ENCODE results near the gene OR52B6. TPM values are rescaled to one million over a fixed set of nuclear protein-coding genes. Genes with fewer than 3 reads are reported as not detected.

OR52B6 gene
- total RNA-seq, 2 experiments from 2014 or later: not detected

DNA sequence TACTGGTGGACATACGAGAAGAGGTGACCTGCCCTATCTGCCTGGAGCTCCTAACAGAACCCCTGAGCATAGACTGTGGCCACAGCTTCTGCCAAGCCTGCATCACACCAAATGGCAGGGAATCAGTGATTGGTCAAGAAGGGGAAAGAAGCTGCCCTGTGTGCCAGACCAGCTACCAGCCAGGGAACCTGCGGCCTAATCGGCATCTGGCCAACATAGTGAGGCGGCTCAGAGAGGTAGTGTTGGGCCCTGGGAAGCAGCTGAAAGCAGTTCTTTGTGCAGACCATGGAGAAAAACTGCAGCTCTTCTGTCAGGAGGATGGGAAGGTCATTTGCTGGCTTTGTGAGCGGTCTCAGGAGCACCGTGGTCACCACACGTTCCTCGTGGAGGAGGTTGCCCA lies 22.6 kb downstream of the OR52B6 start:
- CTCF ChIA-PET (ENCODE audit: unreplicated experiment): no interaction called here
- Histone ChIP-seq H4K20me1 (ENCODE audit: insufficient read depth, low read length) (no peaks in the 10 kb centered on the region), H3K79me2 (ENCODE audit: insufficient read depth, low read depth, low read length) (no peaks in the 10 kb centered on the region), H3K36me3 (ENCODE audit: insufficient read depth, low read length) (no peaks in the 10 kb centered on the region), H3K9me3 (ENCODE audit: low read length) (no peaks in the 10 kb centered on the region), H3K4me3 (ENCODE audit: low read depth, low read length, poor library complexity, severe bottlenecking) (no peak overlapping the region), H3K4me2 (ENCODE audit: low read length) (no peak overlapping the region), H3K27ac (ENCODE audit: low read depth, low read length, poor library complexity, severe bottlenecking) (no peak overlapping the region), H2AFZ (ENCODE audit: low read length) (no peak overlapping the region), H3K9me2 (ENCODE audit: insufficient read depth, low read length) (no peaks in the 10 kb centered on the region), H3K4me1 (ENCODE audit: insufficient read depth, low read length, poor library complexity, severe bottlenecking) (no peaks in the 10 kb centered on the region)
- intact Hi-C loops (cut with micrococcal nuclease; ENCODE audit: unreplicated experiment): no loop called here
- POLR2A ChIA-PET: interaction anchor here (0.6 kb wide), 1 partner anchor 71 kb away, joined by 3 read pairs; no protein-coding TSS in a partner anchor
- no peak for DNase-seq (ENCODE audit: low spot score)
- no peak for TF ChIP-seq EZH2phosphoT487 (IDR thresholded peaks at IDR 0.05; ENCODE audit: borderline replicate concordance, low read depth, low read length)
- TF ChIP-seq, protein P1, sequence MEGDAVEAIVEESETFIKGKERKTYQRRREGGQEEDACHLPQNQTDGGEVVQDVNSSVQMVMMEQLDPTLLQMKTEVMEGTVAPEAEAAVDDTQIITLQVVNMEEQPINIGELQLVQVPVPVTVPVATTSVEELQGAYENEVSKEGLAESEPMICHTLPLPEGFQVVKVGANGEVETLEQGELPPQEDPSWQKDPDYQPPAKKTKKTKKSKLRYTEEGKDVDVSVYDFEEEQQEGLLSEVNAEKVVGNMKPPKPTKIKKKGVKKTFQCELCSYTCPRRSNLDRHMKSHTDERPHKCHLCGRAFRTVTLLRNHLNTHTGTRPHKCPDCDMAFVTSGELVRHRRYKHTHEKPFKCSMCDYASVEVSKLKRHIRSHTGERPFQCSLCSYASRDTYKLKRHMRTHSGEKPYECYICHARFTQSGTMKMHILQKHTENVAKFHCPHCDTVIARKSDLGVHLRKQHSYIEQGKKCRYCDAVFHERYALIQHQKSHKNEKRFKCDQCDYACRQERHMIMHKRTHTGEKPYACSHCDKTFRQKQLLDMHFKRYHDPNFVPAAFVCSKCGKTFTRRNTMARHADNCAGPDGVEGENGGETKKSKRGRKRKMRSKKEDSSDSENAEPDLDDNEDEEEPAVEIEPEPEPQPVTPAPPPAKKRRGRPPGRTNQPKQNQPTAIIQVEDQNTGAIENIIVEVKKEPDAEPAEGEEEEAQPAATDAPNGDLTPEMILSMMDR (conservative IDR thresholded peaks at IDR 0.05; ENCODE audit: low read length): no peak
- BruUV-seq (replicated peaks): no TSS peak

DNA sequence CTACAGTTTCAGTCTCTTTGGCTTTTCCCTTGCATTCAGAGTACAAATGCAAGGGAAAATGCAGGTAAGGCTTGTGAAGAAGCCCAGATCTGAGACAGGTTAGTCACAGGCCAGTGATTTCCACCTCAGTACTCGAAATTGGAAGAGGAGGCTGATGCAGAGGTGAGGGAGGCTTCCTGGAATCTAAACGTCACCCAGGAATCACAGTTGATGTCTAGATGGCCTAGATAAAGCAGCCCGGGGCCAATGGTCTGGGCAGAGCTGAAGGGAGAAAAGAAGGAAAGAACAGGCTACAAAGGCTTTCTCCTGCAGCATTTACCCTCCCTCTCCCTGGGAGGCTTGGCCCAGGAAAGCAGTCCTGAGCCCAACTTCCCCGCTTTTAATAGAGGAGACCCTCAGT lies 24.2 kb downstream of the OR52B6 start:
- Histone ChIP-seq H3K79me2 (ENCODE audit: insufficient read depth, low read depth, low read length) (no peaks in the 10 kb centered on the region), H3K4me2 (ENCODE audit: low read length) (no peak overlapping the region), H3K9me3 (ENCODE audit: low read length) (no peaks in the 10 kb centered on the region), H2AFZ (ENCODE audit: low read length) (no peak overlapping the region), H3K4me1 (ENCODE audit: insufficient read depth, low read length, poor library complexity, severe bottlenecking) (no peaks in the 10 kb centered on the region), H3K9me2 (ENCODE audit: insufficient read depth, low read length) (no peaks in the 10 kb centered on the region), H4K20me1 (ENCODE audit: insufficient read depth, low read length) (no peaks in the 10 kb centered on the region), H3K4me3 (ENCODE audit: low read depth, low read length, poor library complexity, severe bottlenecking) (no peak overlapping the region), H3K27ac (ENCODE audit: low read depth, low read length, poor library complexity, severe bottlenecking) (no peak overlapping the region), H3K36me3 (ENCODE audit: insufficient read depth, low read length) (no peaks in the 10 kb centered on the region)
- TF ChIP-seq EZH2phosphoT487 (IDR thresholded peaks at IDR 0.05; ENCODE audit: borderline replicate concordance, low read depth, low read length): no peak
- TF ChIP-seq, protein P1 (conservative IDR thresholded peaks at IDR 0.05; ENCODE audit: low read length): no peak
- ChIA-PET CTCF (ENCODE audit: unreplicated experiment) (no interaction called here), POLR2A (interaction anchor here (1.2 to 1.4 kb wide), 3 partner anchors 18 to 388 kb away, joined by 3 to 5 read pairs (median 3); no protein-coding TSS in a partner anchor)
- no TSS peak for BruUV-seq (replicated peaks)
- intact Hi-C loops (cut with micrococcal nuclease; ENCODE audit: unreplicated experiment): no loop called here
- no peak for DNase-seq (ENCODE audit: low spot score)

DNA sequence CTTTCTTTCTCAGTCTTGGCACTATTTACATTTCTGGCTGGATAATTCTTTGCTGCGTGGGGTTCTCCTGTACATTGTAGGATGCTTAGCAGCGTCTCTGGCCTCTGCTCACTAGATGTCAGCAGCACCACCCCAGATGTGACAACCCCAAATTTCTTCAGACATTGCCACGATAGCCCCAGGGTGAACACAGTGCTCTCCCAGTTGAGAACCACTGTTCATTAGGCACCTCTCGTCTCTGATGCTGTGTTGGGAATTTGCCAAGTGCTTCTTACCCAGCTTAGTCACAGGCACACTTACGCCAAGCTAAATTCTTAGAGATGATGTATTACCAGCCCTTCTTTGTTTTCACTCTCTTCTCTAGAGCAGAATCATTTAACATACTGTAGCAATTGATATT lies 25.2 kb downstream of the OR52B6 start:
- no TSS peak for BruUV-seq (replicated peaks)
- intact Hi-C loops (cut with micrococcal nuclease; ENCODE audit: unreplicated experiment): no loop called here
- H4K20me1 ChIP-seq (ENCODE audit: insufficient read depth, low read length): no peaks in the 10 kb centered on the region

More for the DNA sequence above, 25.2 kb downstream of the OR52B6 start:
- TF ChIP-seq EZH2phosphoT487 (IDR thresholded peaks at IDR 0.05; ENCODE audit: borderline replicate concordance, low read depth, low read length): no peak
- TF ChIP-seq, protein P1 (conservative IDR thresholded peaks at IDR 0.05; ENCODE audit: low read length): peak; percentile 49
- ChIA-PET POLR2A (interaction anchor here (1.2 kb wide), 1 partner anchor 20 kb away, joined by 5 read pairs; no protein-coding TSS in a partner anchor), CTCF (ENCODE audit: unreplicated experiment) (no interaction called here)
- H2AFZ ChIP-seq (ENCODE audit: low read length): no peak overlapping the region
- peak; percentile 18 for DNase-seq (ENCODE audit: low spot score)
- H3K4me2 ChIP-seq (ENCODE audit: low read length): no peak overlapping the region
- H3K27ac ChIP-seq (ENCODE audit: low read depth, low read length, poor library complexity, severe bottlenecking): no peak overlapping the region
- H3K9me3 ChIP-seq (ENCODE audit: low read length): no peaks in the 10 kb centered on the region
- no peaks in the 10 kb centered on the region for H3K4me1 ChIP-seq (ENCODE audit: insufficient read depth, low read length, poor library complexity, severe bottlenecking)
- no peaks in the 10 kb centered on the region for H3K79me2 ChIP-seq (ENCODE audit: insufficient read depth, low read depth, low read length)
- no peaks in the 10 kb centered on the region for H3K9me2 ChIP-seq (ENCODE audit: insufficient read depth, low read length)
- H3K4me3 ChIP-seq (ENCODE audit: low read depth, low read length, poor library complexity, severe bottlenecking): no peak overlapping the region
- H3K36me3 ChIP-seq (ENCODE audit: insufficient read depth, low read length): no peaks in the 10 kb centered on the region
